GM23338 (cell line): Measurements from ENCODE around the gene SFXN5. TPM values are rescaled to one million over a fixed set of nuclear protein-coding genes. Genes with fewer than 3 reads are reported as not detected.

Experiments used
- ATAC-seq: fragments of 200-7000 bp; cut with Tn5 transposase; 3 replicates; pipeline ENCODE4 v1.9.1; 2020
- DNase-seq: peaks from one replicate; pipeline ENCODE4 v3.0.0-alpha.2; 2015; ENCODE audit warnings: low spot score
- H2AFZ ChIP-seq: fragments of 200-600 bp; sonication (generic); 2 replicates; pipeline ENCODE4 v1.8.0; 2016; ENCODE audit warnings: antibody characterized with exemption, mild to moderate bottlenecking, moderate library complexity
- H3F3A ChIP-seq: fragments of 200-600 bp; sonication (generic); replicated peaks from 2 replicates; pipeline ENCODE4 v1.8.0; 2017; ENCODE audit warnings: antibody characterized with exemption, mixed run types, low read depth
- H3K27ac ChIP-seq: fragments of 200-600 bp; sonication (generic); 2 replicates; pipeline ENCODE4 v1.6.1; 2016; ENCODE audit warnings: low read depth
- H3K27me3 ChIP-seq: fragments of 200-600 bp; sonication (generic); 2 replicates; pipeline ENCODE4 v1.8.0; 2016; ENCODE audit warnings: mild to moderate bottlenecking, mixed run types, moderate library complexity; ENCODE audit not compliant: insufficient read depth
- H3K36me3 ChIP-seq: fragments of 200-600 bp; sonication (generic); 2 replicates; pipeline ENCODE4 v1.8.0; 2016; ENCODE audit warnings: mild to moderate bottlenecking; ENCODE audit not compliant: insufficient read depth
- H3K4me1 ChIP-seq: fragments of 200-600 bp; sonication (generic); 2 replicates; pipeline ENCODE4 v1.8.0; 2016; ENCODE audit warnings: mild to moderate bottlenecking, moderate library complexity; ENCODE audit not compliant: insufficient read depth
- H3K4me2 ChIP-seq: fragments of 200-600 bp; sonication (generic); 2 replicates; pipeline ENCODE4 v1.7.1; 2017; ENCODE audit warnings: mixed run types
- H3K4me3 ChIP-seq: fragments of 200-600 bp; sonication (generic); 2 replicates; pipeline ENCODE4 v1.6.1; 2016; ENCODE audit warnings: mixed run types
- H3K79me2 ChIP-seq: fragments of 200-600 bp; sonication (generic); replicated peaks from 2 replicates; pipeline ENCODE4 v1.8.0; 2017; ENCODE audit warnings: mild to moderate bottlenecking; ENCODE audit not compliant: insufficient read depth
- H3K9me2 ChIP-seq: fragments of 200-600 bp; sonication (generic); 2 replicates; pipeline ENCODE4 v1.8.0; 2017; ENCODE audit not compliant: insufficient read depth
- H4K20me1 ChIP-seq: fragments of 200-600 bp; sonication (generic); replicated peaks from 2 replicates; pipeline ENCODE4 v1.8.0; 2017; ENCODE audit warnings: mild to moderate bottlenecking; ENCODE audit not compliant: insufficient read depth
- H3K27ac Mint-ChIP-seq: 2 replicates; pipeline ENCODE4 v1.8.0; 2020; ENCODE audit warnings: inconsistent platforms, mild to moderate bottlenecking, moderate library complexity, mixed read lengths
- H3K27me3 Mint-ChIP-seq: 3 replicates; pipeline ENCODE4 v1.8.0; 2022; ENCODE audit warnings: low read depth, mild to moderate bottlenecking, moderate library complexity, mixed read lengths, inconsistent platforms; ENCODE audit not compliant: insufficient read depth, poor library complexity
- H3K36me3 Mint-ChIP-seq: 3 replicates; pipeline ENCODE4 v1.8.0; 2021; ENCODE audit warnings: low read depth, mild to moderate bottlenecking, inconsistent platforms, moderate library complexity, mixed read lengths
- H3K4me1 Mint-ChIP-seq: 3 replicates; pipeline ENCODE4 v1.8.0; 2020; ENCODE audit warnings: mild to moderate bottlenecking, inconsistent platforms, mixed read lengths
- H3K4me3 Mint-ChIP-seq: 3 replicates; pipeline ENCODE4 v1.8.0; 2021; ENCODE audit warnings: moderate library complexity, mild to moderate bottlenecking, inconsistent platforms, mixed read lengths
- H3K9me3 Mint-ChIP-seq: 3 replicates; pipeline ENCODE4 v1.8.0; 2020; ENCODE audit warnings: moderate library complexity, mild to moderate bottlenecking, inconsistent platforms, mixed read lengths
- CTCF ChIP-seq, 2 experiments: fragments of 200-600 bp in 1 of 2; sonication (generic) in 1 of 2; conservative IDR thresholded peaks; 2 replicates each; pipeline versions ENCODE4 v1.5.1 to v1.6.1; 2016 to 2017; ENCODE audit warnings: antibody characterized with exemption in 2 of 2, low read depth in 2 of 2, mild to moderate bottlenecking in 2 of 2, moderate library complexity in 1 of 2
- EZH2 ChIP-seq: fragments of 200-600 bp; sonication (generic); IDR thresholded peaks from one replicate; pipeline ENCODE4 v1.8.0; 2017; ENCODE audit warnings: antibody characterized with exemption, mild to moderate bottlenecking, low read depth; ENCODE audit not compliant: unreplicated experiment
- EZH2phosphoT487 ChIP-seq: fragments of 200-600 bp; sonication (generic); IDR thresholded peaks from one replicate; pipeline ENCODE4 v1.8.1; 2018; ENCODE audit warnings: antibody characterized with exemption; ENCODE audit not compliant: unreplicated experiment
- JUNB ChIP-seq: IDR thresholded peaks from one replicate; pipeline ENCODE4 v1.6.1; 2016; ENCODE audit warnings: antibody characterized with exemption; ENCODE audit not compliant: unreplicated experiment
- NANOG ChIP-seq: IDR thresholded peaks from 2 replicates; pipeline ENCODE4 v1.6.1; 2016; ENCODE audit warnings: antibody characterized with exemption, borderline replicate concordance
- POLR2AphosphoS5 ChIP-seq: IDR thresholded peaks from 2 replicates; pipeline ENCODE4 v1.6.1; 2016; ENCODE audit warnings: antibody characterized with exemption, low read depth
- STAT1 ChIP-seq: IDR thresholded peaks from one replicate; pipeline ENCODE4 v1.6.1; 2016; ENCODE audit warnings: antibody characterized with exemption; ENCODE audit not compliant: unreplicated experiment
- ZNF114 ChIP-seq: fragments of 250-450 bp; sonication (Bioruptor Pico); IDR thresholded peaks from 2 replicates; pipeline ENCODE4 v1.5.0; 2020; ENCODE audit warnings: mild to moderate bottlenecking, moderate library complexity
- ZNF331 ChIP-seq: fragments of 250-450 bp; sonication (Bioruptor Pico); IDR thresholded peaks from 2 replicates; pipeline ENCODE4 v1.5.0; 2020; ENCODE audit warnings: low read depth, mild to moderate bottlenecking, moderate library complexity
- ZNF462 ChIP-seq: fragments of 250-450 bp; sonication (Bioruptor Pico); IDR thresholded peaks from 2 replicates; pipeline ENCODE4 v1.5.0; 2020; ENCODE audit warnings: mild to moderate bottlenecking, moderate library complexity
- polyA plus RNA-seq: library from polyadenylated mRNA; unstranded; fragments of >200 nt; fragmentation: Nextera tagmentation; extraction: Ambion mirVana; gene quantifications from 2 replicates; pipeline ENCODE4 v1.2.1, GENCODE V29; 2016
- total RNA-seq: library from RNA; depleted of rRNA; stranded (reverse); fragments of >200 nt; shearing (Covaris generic); gene quantifications from 2 replicates; pipeline ENCODE4 v1.2.3, GENCODE V29; 2014

Gene SFXN5
- total and polyA plus RNA-seq, 2 experiments from 2014 or later, result 23.6 to 25.8 TPM

GRCh38 chr2:72913486-72914205 lies 157.9 kb downstream of the SFXN5 start:
- Histone ChIP-seq H4K20me1 (no peaks in the 10 kb centered on the region; the same call in 1 of the 2 replicates), H3K27ac (no peak overlapping the region), H3K27me3 (peaks cover 99% of the 10 kb centered on the region), H3K79me2 (no peaks in the 10 kb centered on the region), H3K4me2 (peak overlapping the region; percentile 96), H2AFZ (no peak overlapping the region), H3K36me3 (no peaks in the 10 kb centered on the region), H3F3A (peaks cover 16% of the 10 kb centered on the region), H3K4me1 (peaks cover 27% of the 10 kb centered on the region), H3K4me3 (0 out of 2 replicates have a peak overlapping the region, but pooled peaks have one; percentile 56), H3K9me2 (no peaks in the 10 kb centered on the region)
- Mint-ChIP-seq H3K27me3 (peaks cover 66% of the 10 kb centered on the region), H3K9me3 (no peaks in the 10 kb centered on the region; the same call in 2 of the 3 replicates), H3K27ac (no peak overlapping the region), H3K36me3 (no peaks in the 10 kb centered on the region; the same call in 2 of the 3 replicates), H3K4me1 (peaks cover 24% of the 10 kb centered on the region), H3K4me3 (peak overlapping the region; percentile 62; the same call in 1 of the 3 replicates)
- DNase-seq (peak; percentile 52), ATAC-seq (no peak)
- TF ChIP-seq NANOG (no peak), JUNB (no peak), ZNF462 (CRISPR knock-in tag) (no peak), EZH2 (peak; percentile 63), POLR2AphosphoS5 (no peak), ZNF331 (CRISPR knock-in tag) (no peak), EZH2phosphoT487 (no peak), CTCF (conservative IDR thresholded peaks at IDR 0.05; ENCODE audit: low read depth in 2 of 2) (peak; percentile 21 to 33; a peak in 3 of 4 replicates), ZNF114 (no peak), STAT1 (no peak)
